ENCODE results near the gene SNX2.

- no peak for TF ChIP-seq CTCF (IDR thresholded peaks at IDR 0.05)
- TF ChIP-seq POLR2A (IDR thresholded peaks at IDR 0.05) = no peak
These were observed 966 bp downstream of the SNX2 start for GRCh38 chr5:122775550-122776542.
